MM.1S (cell line): ENCODE results near the gene TMEM26.

Source experiments
- DNase-seq: peaks from one replicate; pipeline ENCODE4 v3.0.0-alpha.2; 2015
- H2AFZ ChIP-seq: fragments of 300-600 bp; sonication (generic); 2 replicates; pipeline ENCODE4 v1.6.0; 2016; ENCODE audit warnings: antibody characterized with exemption, low read length
- H3F3A ChIP-seq: fragments of 300-600 bp; sonication (generic); 2 replicates; pipeline ENCODE4 v1.6.1; 2016; ENCODE audit warnings: mild to moderate bottlenecking, antibody characterized with exemption, low read length, moderate library complexity, mixed read lengths; ENCODE audit not compliant: insufficient read depth
- H3K27ac ChIP-seq: fragments of 300-600 bp; sonication (generic); 2 replicates; pipeline ENCODE4 v1.5.1; 2016; ENCODE audit warnings: mild to moderate bottlenecking, low read length
- H3K27me3 ChIP-seq: fragments of 300-600 bp; sonication (generic); replicated peaks from 2 replicates; pipeline ENCODE4 v1.6.0; 2016; ENCODE audit warnings: low read length; ENCODE audit not compliant: insufficient read depth
- H3K36me3 ChIP-seq: fragments of 300-600 bp; sonication (generic); replicated peaks from 2 replicates; pipeline ENCODE4 v1.6.1; 2016; ENCODE audit warnings: mild to moderate bottlenecking, low read length, mixed read lengths; ENCODE audit not compliant: insufficient read depth
- H3K4me1 ChIP-seq: fragments of 300-600 bp; sonication (generic); 2 replicates; pipeline ENCODE4 v1.6.1; 2016; ENCODE audit warnings: low read length, mixed read lengths
- H3K4me2 ChIP-seq: fragments of 300-600 bp; sonication (generic); 2 replicates; pipeline ENCODE4 v1.6.0; 2016; ENCODE audit warnings: low read depth, low read length
- H3K4me3 ChIP-seq: fragments of 300-600 bp; sonication (generic); 2 replicates; pipeline ENCODE4 v1.5.1; 2016; ENCODE audit warnings: low read length, mixed read lengths
- H3K79me2 ChIP-seq: fragments of 300-600 bp; sonication (generic); 2 replicates; pipeline ENCODE4 v1.6.1; 2016; ENCODE audit warnings: mixed run types, low read length, mixed read lengths
- H3K9ac ChIP-seq: fragments of 300-600 bp; sonication (generic); 2 replicates; pipeline ENCODE4 v1.6.1; 2016; ENCODE audit warnings: low read length, mixed read lengths
- H3K9me2 ChIP-seq: fragments of 300-600 bp; sonication (generic); replicated peaks from 2 replicates; pipeline ENCODE4 v1.6.1; 2016; ENCODE audit warnings: mild to moderate bottlenecking, low read length, mixed read lengths; ENCODE audit not compliant: insufficient read depth
- H3K9me3 ChIP-seq: fragments of 300-600 bp; sonication (generic); replicated peaks from 2 replicates; pipeline ENCODE4 v1.6.1; 2016; ENCODE audit warnings: mild to moderate bottlenecking, low read length, mixed read lengths; ENCODE audit not compliant: insufficient read depth
- H4K20me1 ChIP-seq: fragments of 300-600 bp; sonication (generic); 2 replicates; pipeline ENCODE4 v1.6.1; 2016; ENCODE audit warnings: mild to moderate bottlenecking, low read length, moderate library complexity, mixed read lengths; ENCODE audit not compliant: insufficient read depth
- CTCF ChIP-seq: fragments of 300-600 bp; sonication (generic); IDR thresholded peaks from 2 replicates; pipeline ENCODE4 v1.5.1; 2016; ENCODE audit warnings: antibody characterized with exemption, low read length, mixed read lengths
- EZH2 ChIP-seq: fragments of 300-600 bp; sonication (generic); optimal IDR thresholded peaks from 2 replicates; pipeline ENCODE3; 2017; ENCODE audit warnings: low read depth, mild to moderate bottlenecking, antibody characterized with exemption, low read length, mixed read lengths
- EZH2phosphoT487 ChIP-seq: fragments of 300-600 bp; sonication (generic); IDR thresholded peaks from 2 replicates; pipeline ENCODE4 v1.6.1; 2018; ENCODE audit warnings: antibody characterized with exemption, low read length

TMEM26 gene

GRCh38 chr10:61397175-61397986, 55.8 kb downstream of the TMEM26 start:
- peak overlapping the region; percentile 34 for H3K4me3 ChIP-seq
- no peaks in the 10 kb centered on the region for H3K9me3 ChIP-seq
- no peaks in the 10 kb centered on the region for H4K20me1 ChIP-seq
- no peaks in the 10 kb centered on the region for H3K79me2 ChIP-seq
- TF ChIP-seq EZH2 (no peak), EZH2phosphoT487 (no peak), CTCF (no peak)
- no peaks in the 10 kb centered on the region for H3K36me3 ChIP-seq
- peak overlapping the region; percentile 59 for H3K4me2 ChIP-seq
- peak overlapping the region; percentile 77 for H2AFZ ChIP-seq
- DNase-seq, result peak; percentile 48
- H3K9ac ChIP-seq, result peak overlapping the region; percentile 3; the same call in 1 of the 2 replicates
- H3K4me1 ChIP-seq, result no peaks in the 10 kb centered on the region
- no peaks in the 10 kb centered on the region for H3K9me2 ChIP-seq
- no peaks in the 10 kb centered on the region for H3F3A ChIP-seq
- H3K27me3 ChIP-seq, result no peaks in the 10 kb centered on the region
- H3K27ac ChIP-seq, result no peak overlapping the region; the same call in 1 of the 2 replicates

- Histone ChIP-seq H3K27me3 (no peaks in the 10 kb centered on the region), H3K4me1 (no peaks in the 10 kb centered on the region)
These were observed 61.9 kb downstream of the TMEM26 start for GRCh38 chr10:61391281-61391680.

GRCh38 chr10:61390851-61391250, 62.3 kb downstream of the TMEM26 start:
- H3F3A ChIP-seq, result no peaks in the 10 kb centered on the region
- H3K4me1 ChIP-seq, result no peaks in the 10 kb centered on the region
- no peak overlapping the region for H3K27ac ChIP-seq
- no peaks in the 10 kb centered on the region for H3K27me3 ChIP-seq
- H3K79me2 ChIP-seq, result no peaks in the 10 kb centered on the region
- TF ChIP-seq EZH2, result no peak
- TF ChIP-seq CTCF, result no peak
- TF ChIP-seq EZH2phosphoT487, result no peak
- DNase-seq, result peak; percentile 13
- no peak overlapping the region for H3K9ac ChIP-seq
- no peak overlapping the region for H3K4me2 ChIP-seq
- no peaks in the 10 kb centered on the region for H3K9me2 ChIP-seq
- H3K9me3 ChIP-seq, result no peaks in the 10 kb centered on the region
- H4K20me1 ChIP-seq, result no peaks in the 10 kb centered on the region
- no peak overlapping the region for H2AFZ ChIP-seq
- H3K36me3 ChIP-seq, result no peaks in the 10 kb centered on the region
- H3K4me3 ChIP-seq, result no peak overlapping the region

More at GRCh38 chr10:61391281-61391680, 61.9 kb downstream of the TMEM26 start:
- Histone ChIP-seq H3K36me3 (no peaks in the 10 kb centered on the region), H3K79me2 (no peaks in the 10 kb centered on the region), H3F3A (no peaks in the 10 kb centered on the region), H2AFZ (no peak overlapping the region), H4K20me1 (no peaks in the 10 kb centered on the region), H3K4me2 (no peak overlapping the region), H3K4me3 (no peak overlapping the region), H3K9me3 (no peaks in the 10 kb centered on the region), H3K27ac (no peak overlapping the region), H3K9ac (no peak overlapping the region), H3K9me2 (no peaks in the 10 kb centered on the region)
- no peak for TF ChIP-seq EZH2phosphoT487
- no peak for TF ChIP-seq CTCF
- TF ChIP-seq EZH2, result no peak
- no peak for DNase-seq
